Epithelial cell of proximal tubule (primary cell): ENCODE measurements around the gene COX6B2. TPM values are rescaled to one million over a fixed set of nuclear protein-coding genes. Genes with fewer than 3 reads are reported as not detected.

Source experiments
- DNase-seq: peaks from one replicate; pipeline ENCODE4 v3.0.0-alpha.2; 2011; ENCODE audit warnings: low read depth
- H3K4me3 ChIP-seq: 2 replicates; pipeline ENCODE4 v1.5.1; 2011; ENCODE audit warnings: low read depth, mild to moderate bottlenecking, low read length
- CTCF ChIP-seq: conservative IDR thresholded peaks from 2 replicates; pipeline ENCODE4 v1.5.1; 2012; ENCODE audit warnings: low read depth, mild to moderate bottlenecking, low read length
- total RNA-seq: library from RNA; depleted of rRNA; stranded (reverse); fragments of >200 nt; gene quantifications from 2 replicates; pipeline ENCODE4 v1.2.3, GENCODE V29; 2015

COX6B2 gene
- total RNA-seq, 1 donor from 2014 or later: 0.23 TPM

- H3K4me3 ChIP-seq: no peak overlapping the region
- TF ChIP-seq CTCF: no peak
- DNase-seq: no peak
These were observed 10.7 kb upstream of the COX6B2 start for GRCh38 chr19:55365245-55365644.

- DNase-seq: no peak
- no peak within 1 kb of the TSS for H3K4me3 ChIP-seq
- TF ChIP-seq CTCF: no peak
These were observed 8.6 kb upstream of the COX6B2 start, which contains the start of gene GARIN5B for GRCh38 chr19:55362990-55363716. Gene GARIN5B, minus strand, starts transcription at chr19:55363260. Its CDS starts 194 bp downstream, at chr19:55363066.

- no peak for DNase-seq
- no peak overlapping the region for H3K4me3 ChIP-seq
- TF ChIP-seq CTCF: no peak
These were observed 7.9 kb upstream of the COX6B2 start for GRCh38 chr19:55362174-55362989.

DNA sequence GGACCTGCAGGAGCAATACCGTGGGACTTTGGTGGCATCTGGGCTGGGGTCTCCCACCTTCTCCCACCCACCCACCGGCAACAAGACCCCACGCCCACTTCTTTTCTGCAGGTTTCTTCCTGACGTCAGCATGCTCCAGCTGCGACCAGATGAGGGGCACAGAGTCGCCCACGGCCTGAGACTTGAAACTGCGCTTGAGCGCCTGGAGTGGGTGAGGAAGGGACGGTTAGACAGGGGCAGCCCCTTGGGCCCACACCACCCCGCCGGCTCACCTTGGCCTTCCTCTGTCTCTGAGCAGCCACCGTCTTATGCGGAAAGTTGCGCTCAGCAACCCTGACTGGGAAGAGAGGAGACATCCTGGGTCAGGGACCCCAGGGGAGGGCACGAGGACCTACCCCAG lies 6.4 kb upstream of the COX6B2 start:
- no peak overlapping the region for H3K4me3 ChIP-seq
- TF ChIP-seq CTCF: no peak
- DNase-seq: no peak

DNA sequence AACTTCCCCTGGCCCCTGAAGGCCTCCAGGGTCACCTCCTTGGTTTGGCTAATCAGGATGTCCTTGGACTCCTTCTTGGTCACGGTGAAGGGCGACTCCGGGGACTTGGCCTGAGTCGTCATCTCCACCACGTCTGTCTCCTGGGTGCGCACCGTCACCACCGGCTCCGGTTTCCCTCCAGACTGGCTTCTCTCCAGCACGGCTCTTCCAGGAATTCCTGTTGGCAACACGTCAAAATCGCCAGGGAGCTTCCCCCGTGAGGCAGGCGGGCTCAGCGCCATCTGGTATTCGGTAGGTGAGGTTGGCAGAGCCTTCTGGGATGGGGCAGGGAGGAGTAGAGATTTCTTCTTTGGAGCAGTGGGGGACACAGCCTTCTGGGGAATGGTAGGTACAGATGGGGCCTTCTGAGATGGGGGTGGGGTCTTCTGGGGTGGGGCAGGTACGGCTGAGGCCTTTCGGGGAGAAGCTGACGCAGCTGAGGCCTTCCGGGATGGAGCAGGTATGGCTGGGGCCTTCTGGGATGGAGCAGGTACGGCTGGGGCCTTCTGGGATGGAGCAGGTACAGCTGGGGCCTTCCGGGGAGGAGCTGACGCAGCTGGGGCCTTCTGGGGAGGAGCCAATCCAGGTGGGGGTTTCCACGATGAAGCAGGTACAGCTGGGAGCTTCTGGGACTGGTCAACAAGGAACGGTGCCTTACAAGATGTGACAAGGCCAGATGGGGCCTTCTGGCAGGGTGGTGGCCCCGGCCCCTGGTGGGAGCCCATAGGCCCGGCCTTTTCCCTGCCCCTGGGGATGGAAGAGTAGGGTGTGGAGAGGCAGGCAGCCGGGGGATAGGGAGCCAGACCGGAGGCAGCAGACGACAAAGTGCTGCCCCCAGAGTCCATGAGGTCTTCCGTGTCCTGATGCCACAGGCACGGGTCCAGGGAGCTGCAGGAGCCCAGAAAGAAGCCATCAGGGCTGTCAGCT lies 4.7 kb upstream of the COX6B2 start:
- no peak overlapping the region for H3K4me3 ChIP-seq
- no peak for DNase-seq
- TF ChIP-seq CTCF: no peak

DNA sequence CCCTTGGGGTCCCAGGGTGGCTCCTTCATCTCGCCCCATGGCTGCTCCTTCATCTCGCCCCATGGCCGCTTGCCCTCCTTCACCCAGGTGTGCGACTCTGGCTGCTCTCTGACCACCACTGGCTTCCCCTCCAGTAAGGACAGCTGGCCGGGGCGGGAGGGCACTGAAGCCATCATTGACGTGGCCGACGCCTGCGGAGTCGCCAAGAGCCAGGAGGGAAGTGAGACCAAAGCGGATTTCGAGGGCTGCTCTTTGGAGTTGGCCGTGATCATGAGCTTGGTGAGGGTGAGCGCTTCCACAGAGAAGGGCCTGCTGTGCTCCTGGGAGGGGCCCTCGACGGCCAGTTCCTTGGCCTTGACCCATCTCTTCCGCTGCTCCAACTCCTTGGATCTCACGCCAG lies 4.0 kb upstream of the COX6B2 start:
- no peak for TF ChIP-seq CTCF
- H3K4me3 ChIP-seq: no peak overlapping the region
- no peak for DNase-seq
